Measurements from ENCODE around the gene LMF1. TPM values are rescaled to one million over a fixed set of nuclear protein-coding genes. Genes with fewer than 3 reads are reported as not detected.
A peak's percentile ranks its signal among the peaks of the same experiment; 100 is the strongest.

The LMF1 gene
- total and polyA plus RNA-seq, 2 donors (not counting 1 experiment from before 2014, with no cell fraction given) = 36.4 to 63.2 TPM

DNA sequence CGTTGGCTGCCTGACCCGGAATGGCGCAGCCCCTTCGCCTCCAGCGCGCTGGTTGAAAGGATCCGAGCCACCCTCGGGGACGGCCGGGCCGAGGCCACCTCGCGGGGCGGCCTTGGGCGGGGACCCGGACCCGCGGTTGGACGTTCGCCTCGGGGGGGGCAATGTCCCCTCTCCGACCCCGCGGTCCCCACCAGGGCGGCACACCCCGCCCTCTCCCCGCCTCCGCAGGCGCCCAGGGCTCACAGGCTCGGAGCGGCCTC lies 9.7 kb upstream of the LMF1 start:
- H3K4me1 ChIP-seq (ENCODE audit: control insufficient read depth in 2 of 2, insufficient read depth in 2 of 2, low read length in 2 of 2) = peaks cover 15 to 22% of the 10 kb centered on the region in 2 donors
- intact Hi-C loops (cut with micrococcal nuclease) = loop anchor here (1.0 kb wide), 1 partner anchor 9 kb away; no protein-coding TSS in a partner anchor
- DNase-seq (no peak), ATAC-seq (ENCODE audit: low read depth) (peak; percentile 13)
- Mint-ChIP-seq H3K27me3 (peaks cover 13% of the 10 kb centered on the region), H3K4me1 (no peaks in the 10 kb centered on the region), H3K9me3 (ENCODE audit: insufficient read depth) (no peaks in the 10 kb centered on the region), H3K27ac (no peak overlapping the region), H3K4me3 (no peak overlapping the region)
- no peaks in the 10 kb centered on the region for H3K36me3 ChIP-seq (replicated peaks in 1 of 2; ENCODE audit: control extremely low read depth in 1 of 2, control insufficient read depth in 1 of 2, extremely low read depth in 1 of 2, insufficient read depth in 2 of 2, low read length in 1 of 2)
- POLR2A ChIA-PET = interaction anchor here (1.5 kb wide), 1 partner anchor 9 kb away, joined by 9 read pairs; no protein-coding TSS in a partner anchor
- H4K20me1 ChIP-seq (ENCODE audit: control insufficient read depth, insufficient read depth, low read length, poor library complexity, severe bottlenecking) = no peaks in the 10 kb centered on the region
- peak overlapping the region; percentile 28 for H2AFZ ChIP-seq (ENCODE audit: insufficient read depth, low read depth, low read length, poor library complexity, severe bottlenecking)
- peaks cover 0 to 11% (median 0%) of the 10 kb centered on the region in 3 donors for H3K9me3 ChIP-seq (ENCODE audit: control extremely low read depth in 1 of 3, control insufficient read depth in 2 of 3, insufficient read depth in 1 of 3, low read length in 2 of 3)
- H3K27ac ChIP-seq (ENCODE audit: low read length in 2 of 2) = no peak overlapping the region
- TF ChIP-seq CTCF (IDR thresholded peaks at IDR 0.05) = no peak
- no peak for TF ChIP-seq EZH2 (IDR thresholded peaks at IDR 0.05; ENCODE audit: borderline replicate concordance, insufficient read depth, low read depth, low read length, poor library complexity, severe bottlenecking)
- CTCF ChIA-PET = no interaction called here
- H3K9ac ChIP-seq (ENCODE audit: low read length) = peak overlapping the region; percentile 58
- 3% methylated on average over 31 of the region's 31 CpGs for WGBS (ENCODE audit: insufficient coverage)
- H3K4me2 ChIP-seq (replicated peaks; ENCODE audit: low read depth, low read length, poor library complexity, severe bottlenecking) = peak overlapping the region; percentile 97
- no peaks in the 10 kb centered on the region for H3K79me2 ChIP-seq (ENCODE audit: control insufficient read depth, insufficient read depth, low read length)
- H3K4me3 ChIP-seq (ENCODE audit: control extremely low read depth in 1 of 5, extremely low read depth in 1 of 5, insufficient read depth in 1 of 5, low read depth in 2 of 5, low read length in 4 of 5) = peak overlapping the region in 3 of 5 experiments; percentile 50 to 59 (median 53)
- peaks cover 0 to 56% (median 16%) of the 10 kb centered on the region in 4 experiments for H3K27me3 ChIP-seq (replicated peaks in 1 of 4; ENCODE audit: control extremely low read depth in 1 of 4, control insufficient read depth in 3 of 4, insufficient read depth in 4 of 4, low read length in 3 of 4)

GRCh38 chr16:979859-980594 lies 9.2 kb upstream of the LMF1 start:
- Histone ChIP-seq H3K79me2 (ENCODE audit: control insufficient read depth, insufficient read depth, low read length) (no peaks in the 10 kb centered on the region), H3K27me3 (replicated peaks in 1 of 4; ENCODE audit: control extremely low read depth in 1 of 4, control insufficient read depth in 3 of 4, insufficient read depth in 4 of 4, low read length in 3 of 4) (peaks cover 0 to 56% (median 16%) of the 10 kb centered on the region in 4 experiments), H4K20me1 (ENCODE audit: control insufficient read depth, insufficient read depth, low read length, poor library complexity, severe bottlenecking) (no peaks in the 10 kb centered on the region), H2AFZ (ENCODE audit: insufficient read depth, low read depth, low read length, poor library complexity, severe bottlenecking) (peak overlapping the region; percentile 28), H3K4me2 (replicated peaks; ENCODE audit: low read depth, low read length, poor library complexity, severe bottlenecking) (peak overlapping the region; percentile 97), H3K4me1 (ENCODE audit: control insufficient read depth in 2 of 2, insufficient read depth in 2 of 2, low read length in 2 of 2) (peaks cover 15 to 22% of the 10 kb centered on the region in 2 donors), H3K9me3 (ENCODE audit: control extremely low read depth in 1 of 3, control insufficient read depth in 2 of 3, insufficient read depth in 1 of 3, low read length in 2 of 3) (peaks cover 0 to 8% (median 0%) of the 10 kb centered on the region in 3 donors), H3K36me3 (replicated peaks in 1 of 2; ENCODE audit: control extremely low read depth in 1 of 2, control insufficient read depth in 1 of 2, extremely low read depth in 1 of 2, insufficient read depth in 2 of 2, low read length in 1 of 2) (no peaks in the 10 kb centered on the region), H3K27ac (ENCODE audit: low read length in 2 of 2) (no peak overlapping the region), H3K9ac (ENCODE audit: low read length) (peak overlapping the region; percentile 58), H3K4me3 (ENCODE audit: control extremely low read depth in 1 of 5, extremely low read depth in 1 of 5, insufficient read depth in 1 of 5, low read depth in 2 of 5, low read length in 4 of 5) (peak overlapping the region in 3 of 5 experiments; percentile 50 to 59 (median 53))
- Mint-ChIP-seq H3K27me3 (peaks cover 13% of the 10 kb centered on the region), H3K4me3 (peak overlapping the region; percentile 19), H3K9me3 (ENCODE audit: insufficient read depth) (no peaks in the 10 kb centered on the region), H3K4me1 (no peaks in the 10 kb centered on the region), H3K27ac (peak overlapping the region; percentile 20)
- DNase-seq (peak; percentile 48), ATAC-seq (ENCODE audit: low read depth) (no peak)
- intact Hi-C loops (cut with micrococcal nuclease) = loop anchor here (1.0 kb wide), 1 partner anchor 9 kb away; no protein-coding TSS in a partner anchor
- ChIA-PET POLR2A (interaction anchor here (1.5 kb wide), 1 partner anchor 8 kb away, joined by 9 read pairs; no protein-coding TSS in a partner anchor), CTCF (no interaction called here)
- no peak for TF ChIP-seq CTCF (IDR thresholded peaks at IDR 0.05)
- TF ChIP-seq EZH2 (IDR thresholded peaks at IDR 0.05; ENCODE audit: borderline replicate concordance, insufficient read depth, low read depth, low read length, poor library complexity, severe bottlenecking) = peak; percentile 79
- 11% methylated on average over 63 of the region's 63 CpGs for WGBS (ENCODE audit: insufficient coverage)

All from B cell (primary cell).